GM10266 (cell line): ENCODE measurements around the gene MYLK3.

ENCODE experiments used
- DNase-seq: peaks from one replicate; pipeline ENCODE4 v3.0.0; 2012; ENCODE audit errors: extremely low spot score
- CTCF ChIP-seq: IDR thresholded peaks from 2 replicates; pipeline ENCODE4 v1.5.1; 2012; ENCODE audit warnings: mild to moderate bottlenecking, low read depth; ENCODE audit not compliant: control insufficient read depth, insufficient read depth; ENCODE audit errors: missing control alignments

MYLK3 gene

GRCh38 chr16:46714797-46715591 lies 33.1 kb downstream of the MYLK3 start:
- TF ChIP-seq CTCF, result no peak
- DNase-seq, result no peak

- DNase-seq, result no peak
- TF ChIP-seq CTCF, result no peak
Measured at GRCh38 chr16:46713634-46714033, 34.5 kb downstream of the MYLK3 start.

GRCh38 chr16:46712911-46713310 lies 35.2 kb downstream of the MYLK3 start:
- no peak for TF ChIP-seq CTCF
- DNase-seq, result no peak

GRCh38 chr16:46711106-46712058 lies 36.8 kb downstream of the MYLK3 start:
- no peak for DNase-seq
- no peak for TF ChIP-seq CTCF

GRCh38 chr16:46709469-46710005 lies 38.6 kb downstream of the MYLK3 start:
- DNase-seq, result no peak
- TF ChIP-seq CTCF, result no peak

GRCh38 chr16:46706642-46707041 lies 41.5 kb downstream of the MYLK3 start:
- no peak for DNase-seq
- TF ChIP-seq CTCF, result no peak

- no peak for TF ChIP-seq CTCF
- no peak for DNase-seq
Measured at GRCh38 chr16:46702030-46702429, 46.1 kb downstream of the MYLK3 start.
